Measurements from ENCODE around the gene PRKCG.

Gene PRKCG

DNA sequence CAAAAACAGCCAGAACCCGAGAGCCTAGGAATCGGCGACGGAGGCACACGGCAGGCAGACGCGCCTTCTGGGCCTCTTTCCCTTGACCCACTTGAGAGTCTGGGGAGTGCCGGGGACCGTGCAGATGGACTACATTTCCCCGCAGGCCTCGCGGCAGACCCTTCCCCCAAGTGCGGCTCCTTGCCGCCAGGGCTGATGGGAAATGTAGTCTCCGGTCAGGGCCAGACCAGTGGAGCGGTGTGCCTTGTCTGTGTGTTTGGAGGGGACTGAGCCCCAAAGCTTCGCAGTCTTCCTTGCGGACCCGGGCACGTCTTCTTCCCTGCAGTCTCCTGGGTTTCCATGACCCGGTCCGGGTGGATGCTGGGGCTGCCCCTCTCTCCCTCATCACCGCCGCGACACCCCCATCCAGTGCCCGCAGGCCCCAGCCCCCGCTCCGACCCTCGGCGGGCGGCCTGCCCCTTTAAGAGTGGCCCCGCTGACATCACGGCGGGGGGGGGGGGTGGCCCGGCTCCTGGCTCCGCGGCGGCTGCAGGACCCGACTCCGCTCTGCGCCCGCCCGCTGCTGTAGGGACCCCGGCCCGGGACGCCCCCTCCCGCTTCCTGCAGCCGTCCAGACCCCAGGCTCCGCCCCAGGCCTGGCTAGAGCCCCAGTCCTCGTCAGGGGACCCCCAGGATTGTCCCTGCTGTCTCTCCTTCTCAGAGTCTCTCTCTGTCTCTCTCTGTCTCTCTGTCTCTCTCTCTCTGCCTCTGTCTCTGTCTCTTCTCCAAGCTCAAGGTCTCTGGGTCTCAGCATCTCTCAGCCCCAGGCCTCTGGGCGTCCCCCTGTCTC is 26.3 kb downstream of the PRKCG start:
- no peaks in the 10 kb centered on the region for H3K9me3 ChIP-seq (ENCODE audit: severe bottlenecking)
- no peaks in the 10 kb centered on the region for H3K4me1 ChIP-seq (ENCODE audit: insufficient read depth, poor library complexity, severe bottlenecking)
- no peak for DNase-seq (ENCODE audit: low spot score)
- H3K27ac ChIP-seq (ENCODE audit: poor library complexity, severe bottlenecking), result no peak overlapping the region
- H3K27me3 ChIP-seq (ENCODE audit: insufficient read depth, poor library complexity, severe bottlenecking), result peaks cover 53% of the 10 kb centered on the region
- H3K36me3 ChIP-seq (ENCODE audit: low read depth), result no peaks in the 10 kb centered on the region
- peak; percentile 78 for ATAC-seq (ENCODE audit: low read depth)
- H3K4me3 ChIP-seq (ENCODE audit: severe bottlenecking), result no peak overlapping the region
- TF ChIP-seq, protein P1, sequence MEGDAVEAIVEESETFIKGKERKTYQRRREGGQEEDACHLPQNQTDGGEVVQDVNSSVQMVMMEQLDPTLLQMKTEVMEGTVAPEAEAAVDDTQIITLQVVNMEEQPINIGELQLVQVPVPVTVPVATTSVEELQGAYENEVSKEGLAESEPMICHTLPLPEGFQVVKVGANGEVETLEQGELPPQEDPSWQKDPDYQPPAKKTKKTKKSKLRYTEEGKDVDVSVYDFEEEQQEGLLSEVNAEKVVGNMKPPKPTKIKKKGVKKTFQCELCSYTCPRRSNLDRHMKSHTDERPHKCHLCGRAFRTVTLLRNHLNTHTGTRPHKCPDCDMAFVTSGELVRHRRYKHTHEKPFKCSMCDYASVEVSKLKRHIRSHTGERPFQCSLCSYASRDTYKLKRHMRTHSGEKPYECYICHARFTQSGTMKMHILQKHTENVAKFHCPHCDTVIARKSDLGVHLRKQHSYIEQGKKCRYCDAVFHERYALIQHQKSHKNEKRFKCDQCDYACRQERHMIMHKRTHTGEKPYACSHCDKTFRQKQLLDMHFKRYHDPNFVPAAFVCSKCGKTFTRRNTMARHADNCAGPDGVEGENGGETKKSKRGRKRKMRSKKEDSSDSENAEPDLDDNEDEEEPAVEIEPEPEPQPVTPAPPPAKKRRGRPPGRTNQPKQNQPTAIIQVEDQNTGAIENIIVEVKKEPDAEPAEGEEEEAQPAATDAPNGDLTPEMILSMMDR (IDR thresholded peaks at IDR 0.05; ENCODE audit: poor library complexity, severe bottlenecking), result no peak

DNA sequence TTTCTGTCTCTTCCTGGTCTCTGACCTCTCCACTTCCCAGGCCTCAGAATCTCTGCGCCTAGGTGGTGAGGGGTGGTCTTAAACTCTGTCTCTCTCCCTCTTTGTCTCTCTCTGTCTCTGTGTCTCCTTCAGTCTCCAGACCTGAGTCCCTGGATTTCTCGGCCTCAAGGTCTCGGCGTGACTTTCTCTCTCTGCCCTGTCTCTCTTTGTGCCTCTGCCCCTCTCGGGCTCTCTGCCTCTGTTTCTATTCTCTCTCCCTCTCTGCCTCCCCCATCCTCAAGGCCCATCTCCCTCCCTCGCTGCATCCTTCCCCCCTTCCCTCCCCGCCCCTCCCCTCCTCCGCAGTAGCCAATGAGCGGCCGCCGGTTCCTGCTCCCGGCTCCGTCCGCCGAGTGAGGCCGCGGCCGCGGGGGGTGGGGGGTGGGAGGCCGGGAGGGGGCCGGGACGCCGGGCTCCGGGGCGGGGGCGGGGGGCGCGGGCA is 27.0 kb downstream of the PRKCG start, which contains the start of gene CACNG7:
Gene CACNG7, plus strand, starts transcription at position 344 of the 481 bp plus-strand sequence. CDS start 3,554 bp downstream, outside the sequence.
- Histone ChIP-seq H3K36me3 (ENCODE audit: low read depth) (no peaks in the 10 kb centered on the region), H3K4me3 (ENCODE audit: severe bottlenecking) (no peak within 1 kb of the TSS), H3K9me3 (ENCODE audit: severe bottlenecking) (no peaks in the 10 kb centered on the region), H3K27me3 (ENCODE audit: insufficient read depth, poor library complexity, severe bottlenecking) (peaks cover 53% of the 10 kb centered on the region), H3K27ac (ENCODE audit: poor library complexity, severe bottlenecking) (no peak within 1 kb of the TSS), H3K4me1 (ENCODE audit: insufficient read depth, poor library complexity, severe bottlenecking) (no peaks in the 10 kb centered on the region)
- DNase-seq (ENCODE audit: low spot score), result no peak
- ATAC-seq (ENCODE audit: low read depth), result no peak
- TF ChIP-seq, protein P1 (IDR thresholded peaks at IDR 0.05; ENCODE audit: poor library complexity, severe bottlenecking), result no peak

DNA sequence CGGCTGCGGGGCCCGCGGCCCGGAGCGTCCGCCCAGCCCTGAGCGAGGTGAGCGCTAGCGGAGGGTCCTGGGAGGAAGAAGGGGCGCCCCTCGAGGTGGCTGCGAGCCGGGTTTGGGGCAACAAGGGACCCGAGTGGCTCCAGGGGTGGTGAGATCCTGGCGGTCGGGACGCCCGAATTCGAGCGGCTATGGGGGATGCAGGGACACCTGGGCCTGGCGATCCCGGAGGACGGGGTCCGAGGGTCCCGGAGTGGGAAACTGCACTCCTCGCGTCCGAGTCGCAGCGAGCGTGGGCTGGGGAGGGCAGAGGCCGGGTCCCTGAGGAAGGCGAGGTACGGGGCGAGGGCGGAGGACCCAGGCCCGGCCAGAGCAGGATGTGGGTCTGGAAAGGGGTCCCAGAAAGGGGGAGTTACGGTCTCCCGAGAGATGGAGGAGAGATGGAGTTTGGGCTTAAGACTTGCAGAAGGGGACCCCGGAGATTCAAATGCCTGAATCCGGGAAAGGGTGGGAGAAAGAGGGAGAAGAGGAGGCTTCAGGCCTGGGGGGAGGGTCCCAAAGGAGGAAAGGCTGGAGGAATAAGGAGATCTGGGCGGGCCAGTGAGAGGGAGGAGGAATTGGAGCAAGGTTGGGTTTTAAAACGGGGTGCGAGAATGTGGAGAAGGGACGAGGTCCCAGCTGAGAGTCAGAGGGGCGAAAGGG is 27.6 kb downstream of the PRKCG start:
- ATAC-seq (ENCODE audit: low read depth) (no peak), DNase-seq (ENCODE audit: low spot score) (peak; percentile 56)
- H3K9me3 ChIP-seq (ENCODE audit: severe bottlenecking), result no peaks in the 10 kb centered on the region
- H3K4me3 ChIP-seq (ENCODE audit: severe bottlenecking), result no peak overlapping the region
- no peaks in the 10 kb centered on the region for H3K36me3 ChIP-seq (ENCODE audit: low read depth)
- no peak overlapping the region for H3K27ac ChIP-seq (ENCODE audit: poor library complexity, severe bottlenecking)
- peaks cover 53% of the 10 kb centered on the region for H3K27me3 ChIP-seq (ENCODE audit: insufficient read depth, poor library complexity, severe bottlenecking)
- TF ChIP-seq, protein P1 (IDR thresholded peaks at IDR 0.05; ENCODE audit: poor library complexity, severe bottlenecking), result no peak
- no peaks in the 10 kb centered on the region for H3K4me1 ChIP-seq (ENCODE audit: insufficient read depth, poor library complexity, severe bottlenecking)

DNA sequence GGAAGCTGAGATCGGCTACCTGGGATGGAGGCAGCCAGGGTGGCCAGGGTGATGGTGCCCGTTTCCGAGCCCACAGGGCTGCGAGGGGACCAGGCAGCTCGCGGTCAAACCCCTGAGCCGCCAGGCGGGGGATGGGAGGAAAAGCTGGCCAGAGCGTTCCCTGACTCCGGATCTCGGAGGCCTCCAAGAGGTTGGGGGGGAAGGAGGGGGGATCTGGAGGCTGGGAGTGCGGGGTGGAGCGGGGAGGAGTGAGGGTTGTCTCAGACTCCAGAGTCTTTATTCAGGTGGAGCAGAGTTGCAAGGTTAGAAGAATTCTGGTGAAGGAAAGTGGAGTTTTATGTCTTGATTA is 28.1 kb downstream of the PRKCG start:
- TF ChIP-seq, protein P1 (IDR thresholded peaks at IDR 0.05; ENCODE audit: poor library complexity, severe bottlenecking), result no peak
- H3K9me3 ChIP-seq (ENCODE audit: severe bottlenecking), result no peaks in the 10 kb centered on the region
- DNase-seq (ENCODE audit: low spot score), result no peak
- no peak overlapping the region for H3K4me3 ChIP-seq (ENCODE audit: severe bottlenecking)
- no peaks in the 10 kb centered on the region for H3K36me3 ChIP-seq (ENCODE audit: low read depth)
- ATAC-seq (ENCODE audit: low read depth), result no peak
- H3K4me1 ChIP-seq (ENCODE audit: insufficient read depth, poor library complexity, severe bottlenecking), result no peaks in the 10 kb centered on the region
- H3K27ac ChIP-seq (ENCODE audit: poor library complexity, severe bottlenecking), result no peak overlapping the region
- peaks cover 53% of the 10 kb centered on the region for H3K27me3 ChIP-seq (ENCODE audit: insufficient read depth, poor library complexity, severe bottlenecking)
